Neural cell (in vitro differentiated cells): ENCODE data around the gene MAML3. TPM values are rescaled to one million over a fixed set of nuclear protein-coding genes. Genes with fewer than 3 reads are reported as not detected.

Experiments
- H2AFZ ChIP-seq: fragments of 200-600, 300-800 bp; sonication (generic), shearing (Covaris generic); 2 replicates; pipeline ENCODE4 v1.6.0; 2014; ENCODE audit warnings: low read depth, mild to moderate bottlenecking, antibody characterized with exemption, low read length, moderate library complexity
- H3F3A ChIP-seq: fragments of 200-600 bp; shearing (Covaris generic); 2 replicates; pipeline ENCODE4 v1.6.1; 2016; ENCODE audit warnings: mild to moderate bottlenecking, moderate library complexity, mixed read lengths, antibody characterized with exemption, low read length; ENCODE audit not compliant: insufficient read depth, poor library complexity, severe bottlenecking
- H3K27ac ChIP-seq: fragments of 200-600, 300-800 bp; sonication (generic), shearing (Covaris generic); 2 replicates; pipeline ENCODE4 v1.5.1; 2014; ENCODE audit warnings: mild to moderate bottlenecking, low read length, moderate library complexity
- H3K27me3 ChIP-seq: fragments of 300-800, 200-600 bp; sonication (generic), shearing (Covaris generic); 2 replicates; pipeline ENCODE4 v1.6.0; 2014; ENCODE audit warnings: mild to moderate bottlenecking, low read depth, low read length, moderate library complexity; ENCODE audit not compliant: insufficient read depth
- H3K36me3 ChIP-seq: fragments of 300-800, 200-600 bp; sonication (generic), shearing (Covaris generic); 2 replicates; pipeline ENCODE4 v1.5.1; 2014; ENCODE audit warnings: mild to moderate bottlenecking, antibody characterized with exemption, low read length, moderate library complexity; ENCODE audit not compliant: insufficient read depth
- H3K4me2 ChIP-seq: fragments of 300-800, 200-600 bp; sonication (generic), shearing (Covaris generic); 2 replicates; pipeline ENCODE4 v1.6.0; 2014; ENCODE audit warnings: mild to moderate bottlenecking, low read length
- H3K4me3 ChIP-seq: fragments of 300-800, 200-600 bp; sonication (generic), shearing (Covaris generic); 2 replicates; pipeline ENCODE4 v1.5.1; 2014; ENCODE audit warnings: mild to moderate bottlenecking, low read length, moderate library complexity
- H3K79me2 ChIP-seq: fragments of 200-600 bp; shearing (Covaris generic); replicated peaks from 2 replicates; pipeline ENCODE4 v1.6.0; 2014; ENCODE audit warnings: mild to moderate bottlenecking, low read length, moderate library complexity; ENCODE audit not compliant: insufficient read depth
- H3K9ac ChIP-seq: fragments of 300-800, 200-600 bp; sonication (generic), shearing (Covaris generic); 2 replicates; pipeline ENCODE4 v1.6.1; 2016; ENCODE audit warnings: mild to moderate bottlenecking, low read length, mixed read lengths
- H3K9me2 ChIP-seq: fragments of 200-600 bp; shearing (Covaris generic); 2 replicates; pipeline ENCODE4 v1.6.1; 2016; ENCODE audit warnings: mild to moderate bottlenecking, low read length, mixed read lengths; ENCODE audit not compliant: insufficient read depth
- H3K9me3 ChIP-seq: fragments of 200-600, 300-800 bp; sonication (generic), shearing (Covaris generic); 2 replicates; pipeline ENCODE4 v1.6.1; 2016; ENCODE audit warnings: mild to moderate bottlenecking, mixed run types, low read length, moderate library complexity, mixed read lengths
- H4K20me1 ChIP-seq: fragments of 200-600 bp; shearing (Covaris generic); 2 replicates; pipeline ENCODE4 v1.6.1; 2016; ENCODE audit warnings: mild to moderate bottlenecking, mixed run types; ENCODE audit not compliant: insufficient read depth
- CTCF ChIP-seq: fragments of 450-650 bp; IDR thresholded peaks from 2 replicates; pipeline ENCODE4 v1.5.1; 2014; ENCODE audit warnings: antibody characterized with exemption, mild to moderate bottlenecking, moderate library complexity; ENCODE audit not compliant: poor library complexity, severe bottlenecking
- EP300 ChIP-seq: fragments of 450-650 bp; conservative IDR thresholded peaks from 2 replicates; pipeline ENCODE4 v1.6.1; 2014; ENCODE audit warnings: antibody characterized with exemption, mild to moderate bottlenecking, moderate library complexity; ENCODE audit not compliant: poor library complexity, severe bottlenecking
- EZH2 ChIP-seq: fragments of 200-600, 300-800 bp; shearing (Covaris generic), sonication (generic); IDR thresholded peaks from 2 replicates; pipeline ENCODE4 v1.6.1; 2014; ENCODE audit warnings: antibody characterized with exemption, low read length, borderline replicate concordance, mild to moderate bottlenecking; ENCODE audit not compliant: insufficient read depth, poor library complexity, severe bottlenecking
- MXI1 ChIP-seq: fragments of 450-650 bp; conservative IDR thresholded peaks from 2 replicates; pipeline ENCODE4 v1.6.1; 2014; ENCODE audit warnings: antibody characterized with exemption, mild to moderate bottlenecking; ENCODE audit not compliant: poor library complexity, severe bottlenecking
- POLR2AphosphoS5 ChIP-seq: IDR thresholded peaks from 2 replicates; pipeline ENCODE4 v1.6.1; 2012
- RAD21 ChIP-seq: fragments of 450-650 bp; conservative IDR thresholded peaks from 2 replicates; pipeline ENCODE4 v1.6.1; 2014; ENCODE audit warnings: antibody characterized with exemption, mild to moderate bottlenecking, moderate library complexity
- SMC3 ChIP-seq: fragments of 450-650 bp; conservative IDR thresholded peaks from 2 replicates; pipeline ENCODE4 v1.6.1; 2014; ENCODE audit warnings: antibody characterized with exemption, mild to moderate bottlenecking, moderate library complexity; ENCODE audit not compliant: poor library complexity
- TAF1 ChIP-seq: IDR thresholded peaks from 2 replicates; pipeline ENCODE4 v1.6.1; 2012; ENCODE audit warnings: low read depth
- polyA plus RNA-seq: library from polyadenylated mRNA; depleted of rRNA; stranded (reverse); fragments of >200 nt; gene quantifications from 2 replicates; pipeline ENCODE4 v1.2.3, GENCODE V29; 2014
- TF ChIP-seq, protein P1 (sequence below): IDR thresholded peaks from 2 replicates; pipeline ENCODE4 v1.6.1; 2012; ENCODE audit warnings: borderline replicate concordance

Gene MAML3
- polyA plus RNA-seq, 1 donor from 2014 or later, result 10.2 TPM

- Histone ChIP-seq H3K27ac (no peak overlapping the region), H3K4me2 (no peak overlapping the region)
These were observed 438.1 kb downstream of the MAML3 start for GRCh38 chr4:139715746-139716391.

GRCh38 chr4:139712882-139713281, 441.1 kb downstream of the MAML3 start:
- Histone ChIP-seq H3K9me3 (no peaks in the 10 kb centered on the region), H3K79me2 (no peaks in the 10 kb centered on the region), H4K20me1 (no peaks in the 10 kb centered on the region), H3F3A (no peaks in the 10 kb centered on the region), H3K4me3 (no peak overlapping the region), H3K9me2 (no peaks in the 10 kb centered on the region), H3K36me3 (no peaks in the 10 kb centered on the region), H2AFZ (no peak overlapping the region), H3K9ac (no peak overlapping the region), H3K4me2 (no peak overlapping the region), H3K27me3 (no peaks in the 10 kb centered on the region), H3K27ac (no peak overlapping the region)
- no peak for TF ChIP-seq TAF1
- TF ChIP-seq SMC3, result no peak
- TF ChIP-seq, protein P1, sequence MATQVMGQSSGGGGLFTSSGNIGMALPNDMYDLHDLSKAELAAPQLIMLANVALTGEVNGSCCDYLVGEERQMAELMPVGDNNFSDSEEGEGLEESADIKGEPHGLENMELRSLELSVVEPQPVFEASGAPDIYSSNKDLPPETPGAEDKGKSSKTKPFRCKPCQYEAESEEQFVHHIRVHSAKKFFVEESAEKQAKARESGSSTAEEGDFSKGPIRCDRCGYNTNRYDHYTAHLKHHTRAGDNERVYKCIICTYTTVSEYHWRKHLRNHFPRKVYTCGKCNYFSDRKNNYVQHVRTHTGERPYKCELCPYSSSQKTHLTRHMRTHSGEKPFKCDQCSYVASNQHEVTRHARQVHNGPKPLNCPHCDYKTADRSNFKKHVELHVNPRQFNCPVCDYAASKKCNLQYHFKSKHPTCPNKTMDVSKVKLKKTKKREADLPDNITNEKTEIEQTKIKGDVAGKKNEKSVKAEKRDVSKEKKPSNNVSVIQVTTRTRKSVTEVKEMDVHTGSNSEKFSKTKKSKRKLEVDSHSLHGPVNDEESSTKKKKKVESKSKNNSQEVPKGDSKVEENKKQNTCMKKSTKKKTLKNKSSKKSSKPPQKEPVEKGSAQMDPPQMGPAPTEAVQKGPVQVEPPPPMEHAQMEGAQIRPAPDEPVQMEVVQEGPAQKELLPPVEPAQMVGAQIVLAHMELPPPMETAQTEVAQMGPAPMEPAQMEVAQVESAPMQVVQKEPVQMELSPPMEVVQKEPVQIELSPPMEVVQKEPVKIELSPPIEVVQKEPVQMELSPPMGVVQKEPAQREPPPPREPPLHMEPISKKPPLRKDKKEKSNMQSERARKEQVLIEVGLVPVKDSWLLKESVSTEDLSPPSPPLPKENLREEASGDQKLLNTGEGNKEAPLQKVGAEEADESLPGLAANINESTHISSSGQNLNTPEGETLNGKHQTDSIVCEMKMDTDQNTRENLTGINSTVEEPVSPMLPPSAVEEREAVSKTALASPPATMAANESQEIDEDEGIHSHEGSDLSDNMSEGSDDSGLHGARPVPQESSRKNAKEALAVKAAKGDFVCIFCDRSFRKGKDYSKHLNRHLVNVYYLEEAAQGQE, result no peak
- TF ChIP-seq CTCF, result no peak
- no peak for TF ChIP-seq RAD21
- TF ChIP-seq POLR2AphosphoS5, result no peak
- no peak for TF ChIP-seq MXI1

More at GRCh38 chr4:139715746-139716391, 438.1 kb downstream of the MAML3 start:
- no peak overlapping the region for H3K9ac ChIP-seq
- no peak for TF ChIP-seq EZH2
- no peak for TF ChIP-seq EP300
- no peak for TF ChIP-seq CTCF
- TF ChIP-seq, protein P1, result no peak
- TF ChIP-seq POLR2AphosphoS5, result no peak
- no peak for TF ChIP-seq RAD21
- no peak for TF ChIP-seq TAF1
- no peak for TF ChIP-seq MXI1
- TF ChIP-seq SMC3, result no peak
- no peaks in the 10 kb centered on the region for H3K9me2 ChIP-seq
- H3K9me3 ChIP-seq, result no peaks in the 10 kb centered on the region
- no peaks in the 10 kb centered on the region for H4K20me1 ChIP-seq
- no peak overlapping the region for H3K4me3 ChIP-seq
- H3K36me3 ChIP-seq, result peaks cover 9% of the 10 kb centered on the region
- H2AFZ ChIP-seq, result no peak overlapping the region
- H3K79me2 ChIP-seq, result no peaks in the 10 kb centered on the region
- no peaks in the 10 kb centered on the region for H3K27me3 ChIP-seq
- no peaks in the 10 kb centered on the region for H3F3A ChIP-seq
